H9 (cell line): ENCODE data around the gene ATG7. TPM values are rescaled to one million over a fixed set of nuclear protein-coding genes. Genes with fewer than 3 reads are reported as not detected.

Experiments
- DNase-seq: peaks from one replicate; pipeline ENCODE4 v3.0.0-alpha.2; 2017
- H2AFZ ChIP-seq: one replicate; pipeline ENCODE4 v1.6.1; 2013; ENCODE audit warnings: mild to moderate bottlenecking, low read length, control low read depth, moderate library complexity
- H2AK5ac ChIP-seq: 2 replicates; pipeline ENCODE4 v1.6.1; 2013; ENCODE audit warnings: low read length, control low read depth, mixed read lengths; ENCODE audit not compliant: insufficient read length
- H2BK120ac ChIP-seq: one replicate; pipeline ENCODE4 v1.6.1; 2013; ENCODE audit warnings: low read depth, mild to moderate bottlenecking, low read length, control low read depth, inconsistent platforms; ENCODE audit not compliant: poor library complexity, severe bottlenecking
- H2BK12ac ChIP-seq: 2 replicates; pipeline ENCODE4 v1.6.1; 2013; ENCODE audit warnings: low read length, control low read depth, mixed read lengths, low read depth; ENCODE audit not compliant: insufficient read length
- H2BK15ac ChIP-seq: 2 replicates; pipeline ENCODE4 v1.6.1; 2013; ENCODE audit warnings: low read depth, low read length, control low read depth
- H2BK20ac ChIP-seq: one replicate; pipeline ENCODE4 v1.6.1; 2013; ENCODE audit warnings: low read depth, mild to moderate bottlenecking, low read length, control low read depth, inconsistent platforms; ENCODE audit not compliant: poor library complexity, severe bottlenecking
- H2BK5ac ChIP-seq: 2 replicates; pipeline ENCODE4 v1.6.1; 2013; ENCODE audit warnings: low read length, control low read depth, mixed read lengths; ENCODE audit not compliant: insufficient read length
- H3K14ac ChIP-seq: 2 replicates; pipeline ENCODE4 v1.6.1; 2013; ENCODE audit warnings: low read length, control low read depth; ENCODE audit not compliant: insufficient read depth
- H3K18ac ChIP-seq: 2 replicates; pipeline ENCODE4 v1.6.1; 2013; ENCODE audit warnings: low read depth, mild to moderate bottlenecking, mixed read lengths, low read length, control low read depth; ENCODE audit not compliant: insufficient read length
- H3K23ac ChIP-seq: 2 replicates; pipeline ENCODE4 v1.6.1; 2013; ENCODE audit warnings: low read length, control low read depth, mixed read lengths, low read depth; ENCODE audit not compliant: insufficient read length
- H3K23me2 ChIP-seq: 2 replicates; pipeline ENCODE4 v1.6.1; 2013; ENCODE audit warnings: low read depth, mild to moderate bottlenecking, mixed read lengths, low read length, control low read depth; ENCODE audit not compliant: insufficient read length, poor library complexity, severe bottlenecking
- H3K27ac ChIP-seq: 2 replicates; pipeline ENCODE4 v1.5.1; 2013; ENCODE audit warnings: low read length, control low read depth, mixed read lengths, low read depth; ENCODE audit not compliant: insufficient read length
- H3K27me3 ChIP-seq: 2 replicates; pipeline ENCODE4 v1.6.1; 2013; ENCODE audit warnings: low read length, control low read depth, inconsistent platforms; ENCODE audit not compliant: insufficient read depth
- H3K4ac ChIP-seq: 2 replicates; pipeline ENCODE4 v1.6.1; 2013; ENCODE audit warnings: low read depth, mild to moderate bottlenecking, control low read depth, inconsistent platforms, low read length, moderate library complexity
- H3K4me1 ChIP-seq: 2 replicates; pipeline ENCODE4 v1.6.1; 2013; ENCODE audit warnings: low read length, control low read depth, inconsistent platforms; ENCODE audit not compliant: insufficient read depth
- H3K4me2 ChIP-seq: 2 replicates; pipeline ENCODE4 v1.6.1; 2013; ENCODE audit warnings: low read length, control low read depth, mixed read lengths; ENCODE audit not compliant: insufficient read length, insufficient read depth
- H3K56ac ChIP-seq: 2 replicates; pipeline ENCODE4 v1.6.1; 2013; ENCODE audit warnings: low read depth, mild to moderate bottlenecking, mixed read lengths, low read length, control low read depth; ENCODE audit not compliant: insufficient read length
- H3K79me1 ChIP-seq: 2 replicates; pipeline ENCODE4 v1.6.1; 2013; ENCODE audit warnings: low read depth, mild to moderate bottlenecking, moderate library complexity, low read length, control low read depth, inconsistent platforms; ENCODE audit not compliant: insufficient read depth, poor library complexity, severe bottlenecking
- H3K79me2 ChIP-seq: 2 replicates; pipeline ENCODE4 v1.6.1; 2013; ENCODE audit warnings: low read length, control low read depth, inconsistent platforms; ENCODE audit not compliant: insufficient read depth
- H3K9ac ChIP-seq: 2 replicates; pipeline ENCODE4 v1.6.1; 2013; ENCODE audit warnings: low read length, control low read depth, mixed read lengths; ENCODE audit not compliant: insufficient read length; ENCODE audit errors: extremely low read depth
- H3K9me3 ChIP-seq: one replicate; pipeline ENCODE4 v1.6.1; 2013; ENCODE audit warnings: low read depth, low read length, inconsistent platforms; ENCODE audit not compliant: control insufficient read depth
- H3T11ph ChIP-seq: one replicate; pipeline ENCODE4 v1.6.1; 2013; ENCODE audit warnings: mild to moderate bottlenecking, low read length, control low read depth, inconsistent platforms
- H4K20me1 ChIP-seq: one replicate; pipeline ENCODE4 v1.6.1; 2013; ENCODE audit not compliant: control insufficient read depth, insufficient read length, insufficient read depth
- H4K5ac ChIP-seq: 2 replicates; pipeline ENCODE4 v1.6.1; 2013; ENCODE audit warnings: low read depth, mild to moderate bottlenecking, mixed read lengths, low read length, control low read depth; ENCODE audit not compliant: insufficient read length
- H4K8ac ChIP-seq: replicated peaks from 2 replicates; pipeline ENCODE4 v1.6.1; 2013; ENCODE audit warnings: low read length, control low read depth, mixed read lengths, low read depth; ENCODE audit not compliant: insufficient read length
- H4K91ac ChIP-seq: 2 replicates; pipeline ENCODE4 v1.6.1; 2013; ENCODE audit warnings: low read depth, mild to moderate bottlenecking, moderate library complexity, mixed read lengths, low read length, control low read depth; ENCODE audit not compliant: insufficient read length
- H3K27ac Mint-ChIP-seq, 3 experiments: 2 replicates in 2 of 3; 3 replicates in 1 of 3; pipeline ENCODE4 v1.8.0; 2020 to 2021; ENCODE audit warnings: mixed read lengths in 3 of 3, mild to moderate bottlenecking in 1 of 3, moderate library complexity in 1 of 3
- H3K27me3 Mint-ChIP-seq: 2 replicates; pipeline ENCODE4 v1.8.0; 2021; ENCODE audit warnings: low read depth, mild to moderate bottlenecking, moderate library complexity, mixed read lengths
- H3K36me3 Mint-ChIP-seq, 3 experiments: 2 replicates in 2 of 3; 3 replicates in 1 of 3; pipeline ENCODE4 v1.8.0; 2020 to 2021; ENCODE audit warnings: low read depth in 3 of 3, mixed read lengths in 3 of 3; ENCODE audit not compliant: insufficient read depth in 1 of 3
- H3K4me1 Mint-ChIP-seq, 2 experiments: 2 replicates each; pipeline ENCODE4 v1.8.0; 2020; ENCODE audit warnings: mixed read lengths in 2 of 2
- H3K4me3 Mint-ChIP-seq, 2 experiments: 2 replicates in 1 of 2; 3 replicates in 1 of 2; pipeline ENCODE4 v1.8.0; 2020 to 2021; ENCODE audit warnings: mild to moderate bottlenecking in 2 of 2, mixed read lengths in 2 of 2, moderate library complexity in 1 of 2
- H3K9me3 Mint-ChIP-seq, 2 experiments: 2 replicates in 1 of 2; 3 replicates in 1 of 2; pipeline ENCODE4 v1.8.0; 2020; ENCODE audit warnings: mild to moderate bottlenecking in 2 of 2, mixed read lengths in 2 of 2, moderate library complexity in 1 of 2
- CTCF ChIP-seq: fragments of 200-600 bp; sonication (generic); conservative IDR thresholded peaks from 3 replicates; pipeline ENCODE4 v1.8.0; 2021; ENCODE audit warnings: antibody characterized with exemption, mild to moderate bottlenecking
- WGBS: extraction: QIAGEN DNeasy Blood & Tissue Kit; methylation state at CpG from one replicate; pipeline ENCODE4 v1.1.7; 2013; ENCODE audit warnings: missing lambda C conversion rate, low lambda C conversion rate, mixed read lengths; ENCODE audit not compliant: insufficient read length; ENCODE audit errors: extremely low coverage; 5-methylcytosine and 5-hydroxymethylcytosine counted together
- total RNA-seq: library from RNA; stranded (reverse); gene quantifications from 2 replicates; pipeline ENCODE4 v1.2.1, GENCODE V29; 2021

ATG7 gene
- total RNA-seq, 1 experiment from 2014 or later = 17.9 TPM

- no peaks in the 10 kb centered on the region; the same call in 1 of the 2 replicates for H3K4me1 ChIP-seq
- no peaks in the 10 kb centered on the region for H3K79me2 ChIP-seq
- Mint-ChIP-seq H3K27me3 (no peaks in the 10 kb centered on the region), H3K27ac (no peak overlapping the region), H3K36me3 (no peaks in the 10 kb centered on the region), H3K9me3 (no peaks in the 10 kb centered on the region; a peak in 1 of 5 replicates), H3K4me1 (peaks cover 16 to 20% of the 10 kb centered on the region in 2 experiments), H3K4me3 (no peak overlapping the region)
- no CpG with 5 or more reads among the region's 3 CpGs for WGBS
- no peak overlapping the region for H2BK20ac ChIP-seq
- H2BK5ac ChIP-seq = no peak overlapping the region
- no peak for TF ChIP-seq CTCF
- no peak overlapping the region for H3K56ac ChIP-seq
- no peak overlapping the region for H4K91ac ChIP-seq
- H3K23me2 ChIP-seq = no peaks in the 10 kb centered on the region
- no peak overlapping the region for H3K18ac ChIP-seq
- H3K27ac ChIP-seq = no peak overlapping the region
- no peak overlapping the region for H2BK12ac ChIP-seq
- H3K79me1 ChIP-seq = no peaks in the 10 kb centered on the region
- H3K23ac ChIP-seq = no peak overlapping the region
- H4K8ac ChIP-seq = no peak overlapping the region
- no peak for DNase-seq
- no peak overlapping the region for H2AFZ ChIP-seq
- no peak overlapping the region for H3K14ac ChIP-seq
- no peak overlapping the region for H3K4me2 ChIP-seq
- no peak overlapping the region for H4K5ac ChIP-seq
- no peak overlapping the region for H2AK5ac ChIP-seq
- H3K27me3 ChIP-seq = no peaks in the 10 kb centered on the region
- H3T11ph ChIP-seq = no peak overlapping the region
- H4K20me1 ChIP-seq = no peaks in the 10 kb centered on the region
- no peak overlapping the region for H2BK15ac ChIP-seq
- H3K9ac ChIP-seq = no peak overlapping the region
- no peak overlapping the region for H2BK120ac ChIP-seq
- no peaks in the 10 kb centered on the region for H3K9me3 ChIP-seq
- H3K4ac ChIP-seq = no peak overlapping the region
These were observed 121.2 kb downstream of the ATG7 start for GRCh38 chr3:11393401-11393800.
